Keratinocyte (primary cell): ENCODE data around the gene BCHE. TPM values are rescaled to one million over a fixed set of nuclear protein-coding genes. Genes with fewer than 3 reads are reported as not detected.

Experiments
- DNase-seq: peaks from one replicate; pipeline ENCODE4 v3.0.0-alpha.2; 2011; ENCODE audit warnings: low read depth, missing footprints, low spot score
- FAIRE-seq: peaks from 2 replicates; lab custom pipeline; 2011; peaks lifted over from hg19 to GRCh38; lab: Jason Lieb, UNC
- H2AFZ ChIP-seq: 2 replicates; pipeline ENCODE4 v1.6.0; 2012; ENCODE audit warnings: low read length, control low read depth, inconsistent platforms; ENCODE audit not compliant: control insufficient read depth
- H3K27ac ChIP-seq: 2 replicates; pipeline ENCODE4 v1.5.1; 2011; ENCODE audit warnings: low read length; ENCODE audit not compliant: control insufficient read depth, insufficient read depth
- H3K27me3 ChIP-seq: 3 replicates; pipeline ENCODE4 v1.6.0; 2011; ENCODE audit warnings: low read length; ENCODE audit not compliant: control insufficient read depth, insufficient read depth; ENCODE audit errors: extremely low read depth
- H3K36me3 ChIP-seq, 2 experiments: 2 replicates in 1 of 2; 3 replicates in 1 of 2; pipeline ENCODE4 v1.5.1; 2011; ENCODE audit warnings: low read length in 2 of 2, mild to moderate bottlenecking in 1 of 2; ENCODE audit not compliant: control insufficient read depth in 2 of 2, insufficient read depth in 2 of 2; ENCODE audit errors: extremely low read depth in 1 of 2
- H3K4me1 ChIP-seq: 3 replicates; pipeline ENCODE4 v1.5.1; 2011; ENCODE audit warnings: low read length; ENCODE audit not compliant: control insufficient read depth, insufficient read depth; ENCODE audit errors: extremely low read depth
- H3K4me2 ChIP-seq: 3 replicates; pipeline ENCODE4 v1.6.0; 2011; ENCODE audit warnings: low read depth, low read length; ENCODE audit not compliant: control insufficient read depth, insufficient read depth; ENCODE audit errors: extremely low read depth
- H3K4me3 ChIP-seq, 3 experiments: fragments of 200-600 bp in 1 of 3; sonication (generic) in 1 of 3; 2 replicates in 2 of 3; 3 replicates in 1 of 3; pipeline ENCODE4 v1.5.1; 2011 to 2016; ENCODE audit warnings: low read length in 3 of 3, mild to moderate bottlenecking in 3 of 3, control low read depth in 2 of 3, inconsistent platforms in 1 of 3, low read depth in 1 of 3, mixed read lengths in 1 of 3, mixed run types in 1 of 3, moderate library complexity in 1 of 3; ENCODE audit not compliant: control insufficient read depth in 2 of 3, insufficient read depth in 2 of 3; ENCODE audit errors: extremely low read depth in 1 of 3
- H3K79me2 ChIP-seq: 2 replicates; pipeline ENCODE4 v1.6.0; 2012; ENCODE audit warnings: low read length; ENCODE audit not compliant: control insufficient read depth, insufficient read depth
- H3K9ac ChIP-seq: 3 replicates; pipeline ENCODE4 v1.6.0; 2011; ENCODE audit warnings: low read length; ENCODE audit not compliant: control insufficient read depth, insufficient read depth; ENCODE audit errors: extremely low read depth
- H3K9me1 ChIP-seq: 3 replicates; pipeline ENCODE4 v1.6.0; 2011; ENCODE audit warnings: low read length; ENCODE audit not compliant: control insufficient read depth, insufficient read depth; ENCODE audit errors: extremely low read depth
- H3K9me3 ChIP-seq: 2 replicates; pipeline ENCODE4 v1.5.1; 2012; ENCODE audit warnings: low read depth, low read length; ENCODE audit not compliant: control insufficient read depth
- H4K20me1 ChIP-seq: 3 replicates; pipeline ENCODE4 v1.6.0; 2011; ENCODE audit warnings: low read length; ENCODE audit not compliant: control insufficient read depth, insufficient read depth; ENCODE audit errors: extremely low read depth
- EZH2 ChIP-seq: IDR thresholded peaks from one replicate; pipeline ENCODE4 v1.6.1; 2012; ENCODE audit warnings: inconsistent platforms, mild to moderate bottlenecking, low read length, moderate library complexity
- dilution Hi-C: fragments of 300-500 bp; cut with MboI; formaldehyde crosslinking; loops from one replicate; pipeline ENCODE4 v1.7.0; 2020; ENCODE audit warnings: low sequenced_read_pairs; ENCODE audit not compliant: extremely low pct_ligation_motif_present
- polyA plus RNA-seq, 5 experiments: library from polyadenylated mRNA; depleted of rRNA in 3 of 5; stranded (reverse) in 3 of 5; stranded (forward) in 1 of 5; unstranded in 1 of 5; fragments of >200 nt; gene quantifications; 1 replicate in 1 of 5; 2 replicates in 3 of 5; 3 replicates in 1 of 5; pipeline versions ENCODE4 v1.2.1 to v1.2.3, GENCODE V29; 2011 to 2012; ENCODE audit warnings: missing spikeins in 2 of 5, low read depth in 1 of 5, low replicate concordance in 1 of 5
- TF ChIP-seq, protein P1 (sequence below), 3 experiments: IDR thresholded peaks in 1 of 3; conservative IDR thresholded peaks in 1 of 3; optimal IDR thresholded peaks in 1 of 3; 2 replicates in 2 of 3; 3 replicates in 1 of 3; pipeline versions ENCODE3 to v1.5.1; 2011; ENCODE audit warnings: low read length in 3 of 3, mild to moderate bottlenecking in 3 of 3, moderate library complexity in 2 of 3, control low read depth in 1 of 3, inconsistent platforms in 1 of 3; ENCODE audit not compliant: insufficient read depth in 2 of 3; ENCODE audit errors: extremely low read depth in 1 of 3

The BCHE gene
- polyA plus RNA-seq, 1 donor (not counting 4 experiments of a cell fraction or from before 2014, with no cell fraction given), result 2.0 TPM

DNA sequence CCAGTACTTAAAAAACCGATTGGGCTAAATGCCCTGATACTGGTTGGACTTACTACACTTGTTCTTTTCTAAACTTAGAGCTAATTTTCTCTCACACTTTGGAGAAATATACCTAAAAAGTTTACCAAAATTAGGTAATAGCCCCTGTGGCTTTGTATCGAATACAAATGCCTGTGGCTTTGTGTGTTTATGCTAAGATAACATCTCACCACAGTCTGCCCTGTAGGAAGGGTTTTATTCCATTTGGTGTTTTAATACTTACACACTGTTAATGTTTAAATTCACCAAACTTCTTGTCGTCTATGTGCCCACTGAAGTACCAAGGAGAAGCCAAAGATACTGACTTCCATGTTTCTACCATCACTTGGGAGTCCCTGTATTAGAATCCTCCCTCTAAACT is 66.4 kb downstream of the BCHE start:
- DNase-seq (no peak), FAIRE-seq (no peak)
- H3K4me2 ChIP-seq, result no peak overlapping the region
- no peaks in the 10 kb centered on the region for H3K9me3 ChIP-seq
- H4K20me1 ChIP-seq, result no peaks in the 10 kb centered on the region
- H3K4me3 ChIP-seq, result no peak overlapping the region
- TF ChIP-seq EZH2, result no peak
- TF ChIP-seq, protein P1, sequence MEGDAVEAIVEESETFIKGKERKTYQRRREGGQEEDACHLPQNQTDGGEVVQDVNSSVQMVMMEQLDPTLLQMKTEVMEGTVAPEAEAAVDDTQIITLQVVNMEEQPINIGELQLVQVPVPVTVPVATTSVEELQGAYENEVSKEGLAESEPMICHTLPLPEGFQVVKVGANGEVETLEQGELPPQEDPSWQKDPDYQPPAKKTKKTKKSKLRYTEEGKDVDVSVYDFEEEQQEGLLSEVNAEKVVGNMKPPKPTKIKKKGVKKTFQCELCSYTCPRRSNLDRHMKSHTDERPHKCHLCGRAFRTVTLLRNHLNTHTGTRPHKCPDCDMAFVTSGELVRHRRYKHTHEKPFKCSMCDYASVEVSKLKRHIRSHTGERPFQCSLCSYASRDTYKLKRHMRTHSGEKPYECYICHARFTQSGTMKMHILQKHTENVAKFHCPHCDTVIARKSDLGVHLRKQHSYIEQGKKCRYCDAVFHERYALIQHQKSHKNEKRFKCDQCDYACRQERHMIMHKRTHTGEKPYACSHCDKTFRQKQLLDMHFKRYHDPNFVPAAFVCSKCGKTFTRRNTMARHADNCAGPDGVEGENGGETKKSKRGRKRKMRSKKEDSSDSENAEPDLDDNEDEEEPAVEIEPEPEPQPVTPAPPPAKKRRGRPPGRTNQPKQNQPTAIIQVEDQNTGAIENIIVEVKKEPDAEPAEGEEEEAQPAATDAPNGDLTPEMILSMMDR (optimal IDR thresholded peaks at IDR 0.05 in 1 of 3, IDR thresholded peaks at IDR 0.05 in 1 of 3, conservative IDR thresholded peaks at IDR 0.05 in 1 of 3; ENCODE audit: extremely low read depth in 1 of 3, insufficient read depth in 2 of 3, low read length in 3 of 3), result no peak
- no peak overlapping the region for H3K27ac ChIP-seq
- dilution Hi-C loops, result no loop called here
- no peaks in the 10 kb centered on the region for H3K9me1 ChIP-seq
- no peak overlapping the region for H3K9ac ChIP-seq
- H3K36me3 ChIP-seq, result no peaks in the 10 kb centered on the region
- no peaks in the 10 kb centered on the region for H3K79me2 ChIP-seq
- H3K27me3 ChIP-seq, result no peaks in the 10 kb centered on the region
- H3K4me1 ChIP-seq, result no peaks in the 10 kb centered on the region
- no peak overlapping the region for H2AFZ ChIP-seq

- H3K79me2 ChIP-seq, result no peaks in the 10 kb centered on the region
- dilution Hi-C loops, result no loop called here
- TF ChIP-seq EZH2, result no peak
- TF ChIP-seq, protein P1 (optimal IDR thresholded peaks at IDR 0.05 in 1 of 3, IDR thresholded peaks at IDR 0.05 in 1 of 3, conservative IDR thresholded peaks at IDR 0.05 in 1 of 3; ENCODE audit: extremely low read depth in 1 of 3, insufficient read depth in 2 of 3, low read length in 3 of 3), result no peak
- no peak overlapping the region for H3K27ac ChIP-seq
- no peaks in the 10 kb centered on the region for H3K9me3 ChIP-seq
- H3K9ac ChIP-seq, result no peak overlapping the region
- H3K36me3 ChIP-seq, result no peaks in the 10 kb centered on the region
- H3K4me3 ChIP-seq, result no peak overlapping the region
- no peaks in the 10 kb centered on the region for H3K9me1 ChIP-seq
- no peak for FAIRE-seq
- H3K27me3 ChIP-seq, result no peaks in the 10 kb centered on the region
- H2AFZ ChIP-seq, result no peak overlapping the region
- no peaks in the 10 kb centered on the region for H3K4me1 ChIP-seq
- H4K20me1 ChIP-seq, result no peaks in the 10 kb centered on the region
- no peak for DNase-seq
- no peak overlapping the region for H3K4me2 ChIP-seq
Measured at GRCh38 chr3:165768680-165769079, 68.5 kb downstream of the BCHE start.
